H9 (cell line): ENCODE data around the gene PHTF2. TPM values are rescaled to one million over a fixed set of nuclear protein-coding genes. Genes with fewer than 3 reads are reported as not detected.

Experiments
- DNase-seq: peaks from one replicate; pipeline ENCODE4 v3.0.0-alpha.2; 2017
- H2AFZ ChIP-seq: one replicate; pipeline ENCODE4 v1.6.1; 2013; ENCODE audit warnings: mild to moderate bottlenecking, low read length, control low read depth, moderate library complexity
- H2AK5ac ChIP-seq: 2 replicates; pipeline ENCODE4 v1.6.1; 2013; ENCODE audit warnings: low read length, control low read depth, mixed read lengths; ENCODE audit not compliant: insufficient read length
- H2BK120ac ChIP-seq: one replicate; pipeline ENCODE4 v1.6.1; 2013; ENCODE audit warnings: low read depth, mild to moderate bottlenecking, low read length, control low read depth, inconsistent platforms; ENCODE audit not compliant: poor library complexity, severe bottlenecking
- H2BK12ac ChIP-seq: 2 replicates; pipeline ENCODE4 v1.6.1; 2013; ENCODE audit warnings: low read length, control low read depth, mixed read lengths, low read depth; ENCODE audit not compliant: insufficient read length
- H2BK15ac ChIP-seq: 2 replicates; pipeline ENCODE4 v1.6.1; 2013; ENCODE audit warnings: low read depth, low read length, control low read depth
- H2BK20ac ChIP-seq: one replicate; pipeline ENCODE4 v1.6.1; 2013; ENCODE audit warnings: low read depth, mild to moderate bottlenecking, low read length, control low read depth, inconsistent platforms; ENCODE audit not compliant: poor library complexity, severe bottlenecking
- H2BK5ac ChIP-seq: 2 replicates; pipeline ENCODE4 v1.6.1; 2013; ENCODE audit warnings: low read length, control low read depth, mixed read lengths; ENCODE audit not compliant: insufficient read length
- H3K14ac ChIP-seq: 2 replicates; pipeline ENCODE4 v1.6.1; 2013; ENCODE audit warnings: low read length, control low read depth; ENCODE audit not compliant: insufficient read depth
- H3K18ac ChIP-seq: 2 replicates; pipeline ENCODE4 v1.6.1; 2013; ENCODE audit warnings: low read depth, mild to moderate bottlenecking, mixed read lengths, low read length, control low read depth; ENCODE audit not compliant: insufficient read length
- H3K23ac ChIP-seq: 2 replicates; pipeline ENCODE4 v1.6.1; 2013; ENCODE audit warnings: low read length, control low read depth, mixed read lengths, low read depth; ENCODE audit not compliant: insufficient read length
- H3K23me2 ChIP-seq: 2 replicates; pipeline ENCODE4 v1.6.1; 2013; ENCODE audit warnings: low read depth, mild to moderate bottlenecking, mixed read lengths, low read length, control low read depth; ENCODE audit not compliant: insufficient read length, poor library complexity, severe bottlenecking
- H3K27ac ChIP-seq: 2 replicates; pipeline ENCODE4 v1.5.1; 2013; ENCODE audit warnings: low read length, control low read depth, mixed read lengths, low read depth; ENCODE audit not compliant: insufficient read length
- H3K27me3 ChIP-seq: 2 replicates; pipeline ENCODE4 v1.6.1; 2013; ENCODE audit warnings: low read length, control low read depth, inconsistent platforms; ENCODE audit not compliant: insufficient read depth
- H3K4ac ChIP-seq: 2 replicates; pipeline ENCODE4 v1.6.1; 2013; ENCODE audit warnings: low read depth, mild to moderate bottlenecking, control low read depth, inconsistent platforms, low read length, moderate library complexity
- H3K4me1 ChIP-seq: 2 replicates; pipeline ENCODE4 v1.6.1; 2013; ENCODE audit warnings: low read length, control low read depth, inconsistent platforms; ENCODE audit not compliant: insufficient read depth
- H3K4me2 ChIP-seq: 2 replicates; pipeline ENCODE4 v1.6.1; 2013; ENCODE audit warnings: low read length, control low read depth, mixed read lengths; ENCODE audit not compliant: insufficient read length, insufficient read depth
- H3K56ac ChIP-seq: 2 replicates; pipeline ENCODE4 v1.6.1; 2013; ENCODE audit warnings: low read depth, mild to moderate bottlenecking, mixed read lengths, low read length, control low read depth; ENCODE audit not compliant: insufficient read length
- H3K79me1 ChIP-seq: 2 replicates; pipeline ENCODE4 v1.6.1; 2013; ENCODE audit warnings: low read depth, mild to moderate bottlenecking, moderate library complexity, low read length, control low read depth, inconsistent platforms; ENCODE audit not compliant: insufficient read depth, poor library complexity, severe bottlenecking
- H3K79me2 ChIP-seq: 2 replicates; pipeline ENCODE4 v1.6.1; 2013; ENCODE audit warnings: low read length, control low read depth, inconsistent platforms; ENCODE audit not compliant: insufficient read depth
- H3K9ac ChIP-seq: 2 replicates; pipeline ENCODE4 v1.6.1; 2013; ENCODE audit warnings: low read length, control low read depth, mixed read lengths; ENCODE audit not compliant: insufficient read length; ENCODE audit errors: extremely low read depth
- H3K9me3 ChIP-seq: one replicate; pipeline ENCODE4 v1.6.1; 2013; ENCODE audit warnings: low read depth, low read length, inconsistent platforms; ENCODE audit not compliant: control insufficient read depth
- H3T11ph ChIP-seq: one replicate; pipeline ENCODE4 v1.6.1; 2013; ENCODE audit warnings: mild to moderate bottlenecking, low read length, control low read depth, inconsistent platforms
- H4K20me1 ChIP-seq: one replicate; pipeline ENCODE4 v1.6.1; 2013; ENCODE audit not compliant: control insufficient read depth, insufficient read length, insufficient read depth
- H4K5ac ChIP-seq: 2 replicates; pipeline ENCODE4 v1.6.1; 2013; ENCODE audit warnings: low read depth, mild to moderate bottlenecking, mixed read lengths, low read length, control low read depth; ENCODE audit not compliant: insufficient read length
- H4K8ac ChIP-seq: replicated peaks from 2 replicates; pipeline ENCODE4 v1.6.1; 2013; ENCODE audit warnings: low read length, control low read depth, mixed read lengths, low read depth; ENCODE audit not compliant: insufficient read length
- H4K91ac ChIP-seq: 2 replicates; pipeline ENCODE4 v1.6.1; 2013; ENCODE audit warnings: low read depth, mild to moderate bottlenecking, moderate library complexity, mixed read lengths, low read length, control low read depth; ENCODE audit not compliant: insufficient read length
- H3K27ac Mint-ChIP-seq, 3 experiments: 2 replicates in 2 of 3; 3 replicates in 1 of 3; pipeline ENCODE4 v1.8.0; 2020 to 2021; ENCODE audit warnings: mixed read lengths in 3 of 3, mild to moderate bottlenecking in 1 of 3, moderate library complexity in 1 of 3
- H3K27me3 Mint-ChIP-seq: 2 replicates; pipeline ENCODE4 v1.8.0; 2021; ENCODE audit warnings: low read depth, mild to moderate bottlenecking, moderate library complexity, mixed read lengths
- H3K36me3 Mint-ChIP-seq, 3 experiments: 2 replicates in 2 of 3; 3 replicates in 1 of 3; pipeline ENCODE4 v1.8.0; 2020 to 2021; ENCODE audit warnings: low read depth in 3 of 3, mixed read lengths in 3 of 3; ENCODE audit not compliant: insufficient read depth in 1 of 3
- H3K4me1 Mint-ChIP-seq, 2 experiments: 2 replicates each; pipeline ENCODE4 v1.8.0; 2020; ENCODE audit warnings: mixed read lengths in 2 of 2
- H3K4me3 Mint-ChIP-seq, 2 experiments: 2 replicates in 1 of 2; 3 replicates in 1 of 2; pipeline ENCODE4 v1.8.0; 2020 to 2021; ENCODE audit warnings: mild to moderate bottlenecking in 2 of 2, mixed read lengths in 2 of 2, moderate library complexity in 1 of 2
- H3K9me3 Mint-ChIP-seq, 2 experiments: 2 replicates in 1 of 2; 3 replicates in 1 of 2; pipeline ENCODE4 v1.8.0; 2020; ENCODE audit warnings: mild to moderate bottlenecking in 2 of 2, mixed read lengths in 2 of 2, moderate library complexity in 1 of 2
- WGBS: extraction: QIAGEN DNeasy Blood & Tissue Kit; methylation state at CpG from one replicate; pipeline ENCODE4 v1.1.7; 2013; ENCODE audit warnings: missing lambda C conversion rate, low lambda C conversion rate, mixed read lengths; ENCODE audit not compliant: insufficient read length; ENCODE audit errors: extremely low coverage; 5-methylcytosine and 5-hydroxymethylcytosine counted together
- total RNA-seq: library from RNA; stranded (reverse); gene quantifications from 2 replicates; pipeline ENCODE4 v1.2.1, GENCODE V29; 2021
- TF ChIP-seq, protein P1 (sequence below): fragments of 200-600 bp; sonication (generic); conservative IDR thresholded peaks from 3 replicates; pipeline ENCODE4 v1.8.0; 2021; ENCODE audit warnings: antibody characterized with exemption, mild to moderate bottlenecking

The PHTF2 gene
- total RNA-seq, 1 experiment from 2014 or later, result 16.2 TPM

DNA sequence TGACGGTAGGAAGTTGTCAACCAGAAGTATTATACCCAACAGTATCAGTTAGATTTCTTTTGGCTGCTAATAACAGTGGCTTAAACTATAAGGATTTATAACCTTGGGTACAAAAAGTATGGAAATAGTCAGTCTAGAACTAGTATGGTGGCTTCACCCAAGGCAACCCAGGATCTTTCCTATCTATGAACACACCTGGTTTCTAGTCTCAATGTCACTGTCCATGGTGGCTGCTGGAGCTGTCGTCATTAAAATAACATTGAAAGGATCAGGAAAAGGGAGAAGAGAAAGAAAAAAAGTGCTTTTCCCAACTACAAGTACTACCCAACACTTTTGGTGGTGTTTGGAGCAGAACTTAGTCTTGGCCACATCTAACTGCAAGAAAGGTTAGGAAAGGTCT, 27.7 kb downstream of the PHTF2 start:
- H4K5ac ChIP-seq, result no peak overlapping the region
- no peak overlapping the region for H3K18ac ChIP-seq
- H3K4ac ChIP-seq, result no peak overlapping the region
- no peak for DNase-seq
- H2BK5ac ChIP-seq, result no peak overlapping the region
- no peak overlapping the region for H3K23ac ChIP-seq
- H3K27ac ChIP-seq, result no peak overlapping the region
- H3T11ph ChIP-seq, result no peak overlapping the region
- no peak overlapping the region for H2AK5ac ChIP-seq
- no peak overlapping the region for H4K91ac ChIP-seq
- Mint-ChIP-seq H3K27me3 (peaks cover 1% of the 10 kb centered on the region; the same call in 1 of the 2 replicates), H3K36me3 (peaks cover 5 to 14% (median 9%) of the 10 kb centered on the region in 3 experiments), H3K9me3 (peaks cover 5 to 17% of the 10 kb centered on the region in 2 experiments), H3K27ac (no peak overlapping the region), H3K4me1 (peaks cover 5 to 9% of the 10 kb centered on the region in 2 experiments; a peak in 3 of 4 replicates), H3K4me3 (no peak overlapping the region)
- no peaks in the 10 kb centered on the region for H4K20me1 ChIP-seq
- H3K79me1 ChIP-seq, result no peaks in the 10 kb centered on the region
- H3K79me2 ChIP-seq, result peaks cover 4% of the 10 kb centered on the region; the same call in 1 of the 2 replicates
- H2BK120ac ChIP-seq, result no peak overlapping the region
- no CpG with 5 or more reads among the region's 2 CpGs for WGBS
- TF ChIP-seq, protein P1, sequence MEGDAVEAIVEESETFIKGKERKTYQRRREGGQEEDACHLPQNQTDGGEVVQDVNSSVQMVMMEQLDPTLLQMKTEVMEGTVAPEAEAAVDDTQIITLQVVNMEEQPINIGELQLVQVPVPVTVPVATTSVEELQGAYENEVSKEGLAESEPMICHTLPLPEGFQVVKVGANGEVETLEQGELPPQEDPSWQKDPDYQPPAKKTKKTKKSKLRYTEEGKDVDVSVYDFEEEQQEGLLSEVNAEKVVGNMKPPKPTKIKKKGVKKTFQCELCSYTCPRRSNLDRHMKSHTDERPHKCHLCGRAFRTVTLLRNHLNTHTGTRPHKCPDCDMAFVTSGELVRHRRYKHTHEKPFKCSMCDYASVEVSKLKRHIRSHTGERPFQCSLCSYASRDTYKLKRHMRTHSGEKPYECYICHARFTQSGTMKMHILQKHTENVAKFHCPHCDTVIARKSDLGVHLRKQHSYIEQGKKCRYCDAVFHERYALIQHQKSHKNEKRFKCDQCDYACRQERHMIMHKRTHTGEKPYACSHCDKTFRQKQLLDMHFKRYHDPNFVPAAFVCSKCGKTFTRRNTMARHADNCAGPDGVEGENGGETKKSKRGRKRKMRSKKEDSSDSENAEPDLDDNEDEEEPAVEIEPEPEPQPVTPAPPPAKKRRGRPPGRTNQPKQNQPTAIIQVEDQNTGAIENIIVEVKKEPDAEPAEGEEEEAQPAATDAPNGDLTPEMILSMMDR, result no peak
- H3K4me1 ChIP-seq, result no peaks in the 10 kb centered on the region
- H3K23me2 ChIP-seq, result no peaks in the 10 kb centered on the region
- no peak overlapping the region for H4K8ac ChIP-seq
- H2BK15ac ChIP-seq, result no peak overlapping the region
- no peaks in the 10 kb centered on the region for H3K9me3 ChIP-seq
- no peak overlapping the region for H2AFZ ChIP-seq
- no peak overlapping the region for H2BK12ac ChIP-seq
- H3K56ac ChIP-seq, result no peak overlapping the region
- no peak overlapping the region for H3K4me2 ChIP-seq
- H3K27me3 ChIP-seq, result no peaks in the 10 kb centered on the region
- H3K14ac ChIP-seq, result no peak overlapping the region
- no peak overlapping the region for H3K9ac ChIP-seq
- no peak overlapping the region for H2BK20ac ChIP-seq
